Activated CD4-positive, alpha-beta T cell treated with anti-CD3 and anti-CD28 coated beads, Interleukin-2, amount 10 ng/mL, durations not matched to agents 7 days and 5 days (primary cell): ENCODE data around the gene SRRM2. TPM values are rescaled to one million over a fixed set of nuclear protein-coding genes. Genes with fewer than 3 reads are reported as not detected.
A peak's percentile ranks its signal among the peaks of the same experiment; 100 is the strongest.

Experiments
- CTCF ChIA-PET: fragments of 350-600 bp; sonication (Branson Sonifier 250); formaldehyde crosslinking; loops from one replicate; lab custom pipeline; 2021; ENCODE audit warnings: antibody characterized with exemption; lab: Charles Lee
- POLR2A ChIA-PET: fragments of 350-600 bp; sonication (Branson Sonifier 250); formaldehyde crosslinking; loops from one replicate; lab custom pipeline; 2021; ENCODE audit warnings: antibody characterized with exemption; lab: Charles Lee
- DNase-seq: peaks from one replicate; pipeline ENCODE4 v3.0.0-alpha.2; 2020
- H3K27ac Mint-ChIP-seq: one replicate; pipeline ENCODE4 v1.8.0; 2021; ENCODE audit warnings: mild to moderate bottlenecking, moderate library complexity, mixed read lengths
- H3K27me3 Mint-ChIP-seq: one replicate; pipeline ENCODE4 v1.8.0; 2021; ENCODE audit warnings: mixed read lengths
- H3K36me3 Mint-ChIP-seq: one replicate; pipeline ENCODE4 v1.8.0; 2021; ENCODE audit warnings: low read depth, mixed read lengths
- H3K4me1 Mint-ChIP-seq: one replicate; pipeline ENCODE4 v1.8.0; 2021; ENCODE audit warnings: mixed read lengths
- H3K4me3 Mint-ChIP-seq: one replicate; pipeline ENCODE4 v1.8.0; 2021; ENCODE audit warnings: mild to moderate bottlenecking, moderate library complexity, mixed read lengths
- H3K9me3 Mint-ChIP-seq: one replicate; pipeline ENCODE4 v1.8.0; 2021; ENCODE audit warnings: mixed read lengths
- total RNA-seq, 2 experiments: library from RNA; stranded (reverse); gene quantifications; one replicate each; pipeline ENCODE4 v1.2.3, GENCODE V29; 2021

Gene SRRM2
- total RNA-seq, 2 experiments from 2014 or later = 512 to 565 TPM

DNA sequence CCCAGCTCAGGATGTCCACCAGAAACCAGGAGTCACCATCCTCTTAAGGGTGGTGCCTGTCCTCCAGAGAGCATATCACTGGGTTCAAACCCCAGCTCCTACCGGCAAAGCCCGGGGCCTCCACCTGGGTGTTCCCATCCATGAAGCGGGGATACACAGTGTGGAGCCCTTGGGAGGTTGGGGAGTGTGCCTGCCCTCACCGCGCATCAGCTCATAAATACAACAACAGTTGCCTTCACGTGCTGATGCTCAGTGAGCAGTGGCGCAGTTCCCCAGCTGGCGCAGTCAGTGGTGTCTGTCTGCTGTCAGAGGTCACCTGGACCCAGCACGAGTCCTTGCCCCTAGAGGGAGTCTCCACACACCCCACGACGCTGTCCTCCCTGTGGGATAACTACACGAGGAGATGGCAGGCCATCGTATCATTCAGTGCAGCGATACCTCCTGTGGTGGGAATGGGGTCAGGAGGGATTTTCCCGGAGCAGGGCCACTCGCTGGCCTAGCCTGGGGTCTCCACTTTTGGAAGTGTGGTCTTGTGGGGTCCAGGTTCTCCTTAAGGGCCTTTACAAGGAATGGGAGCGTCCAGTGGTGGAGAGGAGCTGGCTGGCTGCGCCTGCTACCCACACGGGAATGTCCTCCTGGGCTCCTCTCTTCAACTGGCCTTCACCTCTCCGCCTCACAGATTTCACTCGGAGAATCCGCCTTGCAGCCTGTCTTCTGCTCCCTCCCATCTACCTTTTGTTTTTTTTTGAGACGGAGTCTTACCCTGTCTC is 26.9 kb downstream of the SRRM2 start:
- ChIA-PET CTCF (interaction anchor here (1.1 to 1.3 kb wide), 3 partner anchors 9 to 89 kb away, joined by 3 to 5 read pairs (median 3); partner anchors contain the start of gene PRSS33), POLR2A (no interaction called here)
- no peak for DNase-seq
- H3K4me3 Mint-ChIP-seq = peak overlapping the region; percentile 95
- H3K4me1 Mint-ChIP-seq = peaks cover 26% of the 10 kb centered on the region
- H3K36me3 Mint-ChIP-seq = peaks cover 8% of the 10 kb centered on the region
- H3K27me3 Mint-ChIP-seq = no peaks in the 10 kb centered on the region
- no peaks in the 10 kb centered on the region for H3K9me3 Mint-ChIP-seq
- H3K27ac Mint-ChIP-seq = peak overlapping the region; percentile 41

DNA sequence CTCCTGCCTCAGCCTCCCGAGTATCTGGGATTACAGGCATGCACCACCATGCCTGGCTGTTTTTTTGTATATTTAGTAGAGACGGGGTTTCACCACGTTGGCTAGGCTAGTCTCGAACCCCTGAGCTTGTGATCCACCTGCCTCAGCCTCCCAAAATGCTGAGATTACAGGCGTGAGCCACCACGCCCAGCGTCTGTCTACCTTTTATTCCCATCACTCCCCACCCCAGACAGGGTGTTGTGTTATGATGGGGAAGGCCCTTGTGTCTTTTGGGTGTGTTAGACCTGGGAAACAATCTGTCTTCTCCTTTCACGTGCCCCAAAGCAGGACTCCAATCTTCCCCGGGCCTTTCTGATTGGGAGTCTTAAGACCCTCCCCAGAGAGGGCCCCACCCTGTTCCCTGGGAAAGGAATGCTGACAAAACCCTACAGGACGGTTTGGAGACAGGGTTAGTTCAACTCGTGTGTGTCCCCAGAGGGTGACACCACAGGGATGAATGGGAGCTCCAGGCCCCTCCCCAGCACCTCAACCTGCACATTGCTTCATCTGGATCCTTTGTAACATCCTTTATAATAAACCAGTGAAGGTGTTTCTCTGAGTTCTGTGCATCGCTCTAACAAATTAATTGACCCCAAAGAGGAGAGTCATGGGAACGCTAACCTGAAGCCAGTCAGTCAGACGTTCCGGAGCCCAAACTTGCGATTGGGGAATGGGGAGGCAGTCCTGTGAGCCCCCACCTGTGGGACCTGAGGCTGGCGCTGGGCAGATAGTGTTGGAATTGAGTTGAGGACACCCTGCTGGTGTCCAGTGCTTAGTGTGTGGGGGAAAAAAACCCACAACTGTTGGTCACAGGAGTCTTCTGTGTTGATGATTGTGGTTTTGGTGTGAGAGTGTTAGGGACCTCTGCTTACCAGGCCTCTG is 27.8 kb downstream of the SRRM2 start:
- H3K9me3 Mint-ChIP-seq = no peaks in the 10 kb centered on the region
- no peak for DNase-seq
- ChIA-PET CTCF (no interaction called here), POLR2A (no interaction called here)
- H3K4me3 Mint-ChIP-seq = peak overlapping the region; percentile 16
- H3K4me1 Mint-ChIP-seq = peaks cover 27% of the 10 kb centered on the region
- peaks cover 8% of the 10 kb centered on the region for H3K36me3 Mint-ChIP-seq
- peaks cover 7% of the 10 kb centered on the region for H3K27me3 Mint-ChIP-seq
- H3K27ac Mint-ChIP-seq = no peak overlapping the region

DNA sequence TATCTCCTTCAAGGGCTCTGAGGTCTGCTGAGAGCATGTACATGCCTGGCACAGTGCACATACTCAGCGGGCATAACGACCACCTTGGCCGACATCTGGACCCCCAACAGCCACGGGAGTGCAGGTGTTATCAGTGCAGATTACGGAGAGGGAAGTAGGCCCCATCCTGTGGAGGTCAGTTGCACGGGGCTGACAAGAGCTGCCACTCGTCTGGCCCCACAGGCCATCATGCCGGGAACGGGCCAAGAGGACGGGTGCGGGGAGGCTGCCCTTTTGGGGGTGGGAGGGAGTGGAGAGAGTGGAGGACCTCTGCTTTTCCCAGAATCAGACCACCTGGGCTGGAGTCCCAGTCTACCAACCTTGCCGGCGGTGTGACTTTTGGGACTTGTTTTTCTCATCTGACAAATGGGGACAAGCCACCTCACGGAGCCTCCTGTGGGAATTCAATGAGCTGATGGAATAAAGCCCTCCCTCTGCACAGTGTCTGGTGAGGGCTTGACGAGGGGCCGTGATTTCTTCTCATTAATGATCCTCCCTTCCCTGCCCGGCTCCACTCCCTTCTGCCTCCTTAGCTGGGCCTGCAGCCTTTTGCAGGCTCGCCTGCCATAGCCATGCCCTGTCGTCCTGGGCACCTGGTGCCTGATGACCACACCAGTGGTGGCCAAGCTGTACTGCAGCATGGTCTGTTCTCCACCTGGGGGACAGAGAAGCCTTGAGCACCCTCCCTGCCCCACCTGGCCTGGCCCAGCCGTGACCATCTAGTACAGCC is 30.3 kb downstream of the SRRM2 start:
- POLR2A ChIA-PET = no interaction called here
- peaks cover 15% of the 10 kb centered on the region for H3K4me1 Mint-ChIP-seq

DNA sequence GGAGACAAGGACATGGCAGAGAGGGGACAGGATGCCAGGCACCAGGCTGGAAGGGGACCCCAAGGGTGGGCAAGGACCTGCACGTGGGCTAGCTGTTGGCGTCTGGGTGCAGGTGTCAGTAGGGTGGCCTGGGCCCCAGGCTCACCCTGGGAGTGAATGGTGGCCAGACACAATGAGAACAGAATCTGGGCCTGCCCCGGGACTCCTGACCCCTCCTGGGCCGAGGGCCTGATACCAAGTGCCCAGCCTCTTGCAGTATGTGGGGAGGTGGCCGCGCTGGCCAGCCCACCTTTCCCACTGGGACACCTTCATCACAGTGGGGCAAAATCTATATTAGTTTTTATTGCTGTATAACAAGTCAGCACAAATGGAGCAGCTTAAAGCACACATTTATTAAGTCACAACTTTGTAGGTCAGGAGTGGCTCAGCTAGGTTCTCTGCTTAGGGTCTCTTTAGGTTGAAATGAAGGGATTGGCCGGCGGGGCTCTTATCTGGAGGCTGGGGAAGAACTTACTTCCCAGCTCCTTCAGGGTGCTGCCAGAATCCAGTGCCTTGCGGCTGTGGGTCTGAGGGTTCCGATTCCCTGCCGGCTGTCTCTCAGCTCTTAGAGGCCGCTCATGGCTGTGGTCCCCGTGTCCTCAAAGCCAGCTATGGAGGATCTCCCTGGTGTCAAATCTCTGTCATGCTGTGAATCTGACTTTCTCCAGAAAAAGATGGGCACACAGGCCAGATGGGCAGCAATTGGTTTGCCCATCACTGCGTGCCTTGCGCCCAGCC is 31.3 kb downstream of the SRRM2 start:
- Mint-ChIP-seq H3K27me3 (peaks cover 17% of the 10 kb centered on the region), H3K4me1 (peaks cover 6% of the 10 kb centered on the region), H3K4me3 (no peak overlapping the region), H3K36me3 (no peaks in the 10 kb centered on the region), H3K27ac (no peak overlapping the region), H3K9me3 (no peaks in the 10 kb centered on the region)
- CTCF ChIA-PET = interaction anchor here (0.6 to 1.7 kb wide), 5 partner anchors 9 to 144 kb away, joined by 3 to 6 read pairs (median 3); partner anchors contain the start of gene PRSS41
- no peak for DNase-seq
- POLR2A ChIA-PET = interaction anchor here (0.6 kb wide), 1 partner anchor 19 kb away, joined by 3 read pairs; no protein-coding TSS in a partner anchor

More for the DNA sequence above, 30.3 kb downstream of the SRRM2 start:
- Mint-ChIP-seq H3K27ac (peak overlapping the region; percentile 33), H3K4me3 (no peak overlapping the region), H3K36me3 (peaks cover 5% of the 10 kb centered on the region), H3K9me3 (no peaks in the 10 kb centered on the region), H3K27me3 (peaks cover 15% of the 10 kb centered on the region)
- CTCF ChIA-PET = interaction anchor here (1.0 to 1.5 kb wide), 2 partner anchors 9 to 10 kb away, joined by 3 to 5 read pairs; no protein-coding TSS in a partner anchor
- no peak for DNase-seq

DNA sequence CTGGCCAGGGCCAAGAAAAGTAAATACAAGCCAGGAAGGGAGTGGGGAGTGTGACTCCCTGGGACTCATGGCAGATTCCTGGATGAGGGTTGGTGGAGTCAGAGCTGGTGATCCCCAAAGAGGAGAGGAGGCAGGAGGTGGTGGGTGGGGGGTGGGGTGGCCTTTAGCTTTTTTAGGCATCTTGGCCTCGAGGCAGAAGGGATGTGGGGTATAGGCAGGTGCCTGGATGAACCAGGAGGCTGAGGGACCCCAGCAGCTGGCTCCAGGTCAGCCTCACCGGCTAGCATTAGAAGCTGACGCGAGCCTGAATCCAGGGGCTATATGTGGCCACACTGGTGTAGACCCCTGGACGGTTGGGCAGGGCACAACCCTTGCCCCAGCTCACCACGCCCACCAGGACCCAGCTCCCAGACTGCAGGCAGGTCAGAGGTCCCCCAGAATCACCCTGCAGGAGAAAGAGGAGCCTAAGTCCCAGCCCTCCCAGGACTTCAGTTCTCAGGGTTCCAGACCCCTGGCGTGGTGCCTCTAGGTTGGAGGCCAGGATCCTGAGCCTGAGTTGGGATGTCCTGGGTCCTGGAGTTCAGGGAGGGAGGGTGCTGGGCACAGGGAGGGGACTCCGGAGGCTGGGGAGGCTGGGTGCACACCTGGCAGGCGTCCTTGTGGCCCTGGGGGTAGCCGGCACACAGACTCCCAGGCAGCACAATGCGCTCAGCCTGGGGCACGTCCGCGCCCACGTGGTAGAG is 32.1 kb downstream of the SRRM2 start:
- Mint-ChIP-seq H3K27ac (peak overlapping the region; percentile 75), H3K9me3 (no peaks in the 10 kb centered on the region), H3K4me3 (peak overlapping the region; percentile 54), H3K4me1 (peaks cover 3% of the 10 kb centered on the region), H3K36me3 (no peaks in the 10 kb centered on the region), H3K27me3 (peaks cover 17% of the 10 kb centered on the region)
- POLR2A ChIA-PET = interaction anchor here (0.6 kb wide), 2 partner anchors 20 to 82 kb away, joined by 3 read pairs; no protein-coding TSS in a partner anchor
- CTCF ChIA-PET = interaction anchor here (0.6 to 1.7 kb wide), 7 partner anchors 8 to 143 kb away, joined by 3 to 6 read pairs (median 3); partner anchors contain the start of gene PRSS41
- no peak for DNase-seq

DNA sequence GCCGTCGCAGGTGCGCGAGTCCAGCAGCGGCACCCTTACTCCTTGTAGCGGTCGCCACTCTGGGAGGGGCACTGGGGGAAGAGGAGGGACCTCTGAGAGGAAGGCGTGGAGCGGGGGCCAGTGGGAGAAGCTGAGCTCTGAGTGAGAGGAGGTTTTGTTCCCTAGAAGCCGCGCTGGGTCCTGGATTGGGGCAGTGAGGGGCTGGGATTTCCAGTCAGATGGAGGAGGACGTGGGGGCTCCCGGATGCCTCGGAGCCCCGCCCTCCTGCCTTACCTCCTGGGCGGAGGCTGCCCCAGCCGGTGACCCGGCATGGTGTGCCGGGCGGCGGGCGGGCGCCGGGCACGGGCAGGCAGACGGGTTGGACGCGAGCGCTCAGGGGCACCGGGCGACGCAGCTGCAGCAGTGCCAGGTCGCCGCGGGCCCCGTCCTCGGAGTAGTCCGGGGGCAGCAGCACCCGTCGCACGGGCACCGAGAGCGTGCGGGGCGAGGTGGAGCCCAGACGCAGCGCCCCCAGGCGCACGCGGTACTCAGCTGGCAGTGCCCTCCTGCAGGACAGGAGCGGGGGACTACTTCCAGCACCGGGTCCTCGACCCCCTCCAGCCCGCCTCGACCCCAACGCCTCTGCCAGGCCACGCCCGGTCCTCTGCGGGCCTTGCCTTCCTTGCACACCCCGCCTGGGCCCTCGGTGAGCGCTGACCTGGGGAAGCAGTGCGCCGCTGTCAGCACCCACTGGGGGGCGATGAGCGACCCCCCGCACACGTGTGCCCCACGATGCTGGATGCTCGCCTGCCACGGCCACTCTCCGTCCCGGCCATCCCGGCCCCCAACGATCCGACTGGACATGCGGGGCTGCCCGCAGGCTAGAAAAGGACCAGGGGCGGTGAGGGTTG is 32.9 kb downstream of the SRRM2 start:
- H3K4me1 Mint-ChIP-seq = peaks cover 3% of the 10 kb centered on the region
- CTCF ChIA-PET = interaction anchor here (1.0 to 1.7 kb wide), 5 partner anchors 9 to 83 kb away, joined by 3 to 6 read pairs (median 3); partner anchors contain the start of gene PRSS41
- peaks cover 17% of the 10 kb centered on the region for H3K27me3 Mint-ChIP-seq
- POLR2A ChIA-PET = interaction anchor here (0.6 kb wide), 1 partner anchor 81 kb away, joined by 3 read pairs; no protein-coding TSS in a partner anchor
- H3K27ac Mint-ChIP-seq = peak overlapping the region; percentile 75
- no peaks in the 10 kb centered on the region for H3K9me3 Mint-ChIP-seq
- H3K4me3 Mint-ChIP-seq = peak overlapping the region; percentile 54
- DNase-seq = no peak
- H3K36me3 Mint-ChIP-seq = no peaks in the 10 kb centered on the region

DNA sequence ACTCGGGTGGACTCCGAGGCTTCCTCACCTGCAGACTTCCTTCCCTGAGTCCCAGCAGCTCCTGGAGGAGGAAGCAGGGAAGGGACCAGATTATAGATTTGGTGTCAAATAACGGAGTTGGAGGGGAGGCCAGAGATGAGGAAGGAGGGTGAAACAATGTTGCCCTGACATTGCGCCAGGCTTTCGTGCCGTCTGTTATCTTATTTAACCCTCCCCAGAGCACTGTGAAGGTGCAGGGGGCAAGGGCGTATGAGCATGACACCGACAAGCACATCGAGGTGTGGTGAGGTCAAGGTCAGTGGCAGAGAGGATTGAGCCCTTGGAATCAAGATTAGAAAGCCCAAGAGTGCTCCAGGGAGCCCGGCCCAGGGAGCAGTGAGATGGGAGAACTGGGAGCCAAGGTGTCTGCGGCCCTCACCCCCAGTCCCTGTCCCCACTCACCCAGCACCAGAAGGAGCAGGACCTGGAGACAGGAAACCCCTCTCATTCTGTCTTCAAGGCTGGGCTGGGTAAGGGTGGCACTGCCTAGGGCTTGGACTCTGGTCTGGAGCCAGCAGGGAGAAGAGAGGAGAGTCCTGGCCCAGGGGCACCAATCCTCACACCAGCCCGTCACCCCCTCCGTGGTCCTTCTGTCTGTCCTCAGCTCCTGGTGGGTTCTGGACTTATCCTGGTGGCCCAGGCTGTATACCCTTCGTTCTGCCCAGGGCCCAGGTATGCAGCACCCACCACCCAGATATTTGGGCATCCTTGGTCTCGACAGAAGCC is 33.8 kb downstream of the SRRM2 start:
- peaks cover 3% of the 10 kb centered on the region for H3K4me1 Mint-ChIP-seq
- no peak for DNase-seq
- no peak overlapping the region for H3K27ac Mint-ChIP-seq
- H3K27me3 Mint-ChIP-seq = peaks cover 20% of the 10 kb centered on the region
- H3K4me3 Mint-ChIP-seq = no peak overlapping the region
- no peaks in the 10 kb centered on the region for H3K9me3 Mint-ChIP-seq
- POLR2A ChIA-PET = no interaction called here
- CTCF ChIA-PET = interaction anchor here (1.7 kb wide), 1 partner anchor 10 kb away, joined by 5 read pairs; no protein-coding TSS in a partner anchor
- no peaks in the 10 kb centered on the region for H3K36me3 Mint-ChIP-seq

DNA sequence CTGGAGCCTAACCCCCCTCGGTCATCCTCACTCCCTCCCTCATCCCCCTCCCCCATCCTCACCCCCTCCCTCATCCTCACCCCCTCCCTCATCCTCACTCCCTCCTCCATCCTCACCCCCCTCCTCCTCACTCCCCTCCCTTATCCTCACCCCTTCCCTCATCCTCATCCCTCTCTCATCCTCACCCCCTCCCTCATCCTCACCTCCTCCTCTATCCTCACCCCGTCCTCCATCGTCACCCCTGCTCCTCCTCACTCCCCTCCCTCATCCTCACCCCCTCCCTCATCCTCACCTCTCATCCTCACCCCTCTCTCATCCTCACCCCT is 34.4 kb downstream of the SRRM2 start:
- no peak overlapping the region for H3K4me3 Mint-ChIP-seq
- H3K9me3 Mint-ChIP-seq = no peaks in the 10 kb centered on the region
- no peaks in the 10 kb centered on the region for H3K36me3 Mint-ChIP-seq
- ChIA-PET CTCF (no interaction called here), POLR2A (no interaction called here)
- peaks cover 3% of the 10 kb centered on the region for H3K4me1 Mint-ChIP-seq
- H3K27ac Mint-ChIP-seq = no peak overlapping the region
- peaks cover 21% of the 10 kb centered on the region for H3K27me3 Mint-ChIP-seq
- DNase-seq = no peak

DNA sequence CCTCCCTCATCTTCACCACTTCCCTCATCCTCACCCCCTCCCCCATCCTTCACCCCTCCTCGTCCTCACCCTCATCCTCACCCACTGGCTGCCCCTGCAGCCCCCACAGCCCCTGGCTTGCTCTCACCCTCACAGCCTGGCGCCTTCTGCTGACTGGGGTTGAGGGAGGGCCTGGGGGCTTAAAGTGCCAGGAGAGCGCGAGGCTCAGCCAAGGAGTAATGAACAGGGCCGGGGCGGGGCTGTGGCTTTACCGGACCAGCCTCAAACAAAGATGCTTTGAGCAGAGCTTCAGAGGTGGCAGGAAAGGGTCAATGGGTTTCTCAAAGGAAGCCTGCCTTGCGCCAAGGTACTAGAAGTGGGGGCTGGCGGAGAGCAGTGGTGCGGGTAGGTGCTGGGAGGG is 35.0 kb downstream of the SRRM2 start, which contains the start of gene PRSS33:
Gene PRSS33, minus strand, starts transcription at position 155 of the 400 bp plus-strand sequence. CDS start 1,013 bp downstream, outside the sequence.
- no peak within 1 kb of the TSS for H3K4me3 Mint-ChIP-seq

More for the DNA sequence above, 35.0 kb downstream of the SRRM2 start, which contains the start of gene PRSS33:
- H3K27me3 Mint-ChIP-seq = peaks cover 23% of the 10 kb centered on the region
- DNase-seq = no peak
- no peaks in the 10 kb centered on the region for H3K36me3 Mint-ChIP-seq
- ChIA-PET CTCF (interaction anchor here (1.9 kb wide), 1 partner anchor 9 kb away, joined by 5 read pairs; no protein-coding TSS in a partner anchor), POLR2A (no interaction called here)
- H3K4me1 Mint-ChIP-seq = peaks cover 3% of the 10 kb centered on the region
- H3K27ac Mint-ChIP-seq = no peak within 1 kb of the TSS
- H3K9me3 Mint-ChIP-seq = no peaks in the 10 kb centered on the region
